Caki2 (cell line): ENCODE data around the gene REG1A. TPM values are rescaled to one million over a fixed set of nuclear protein-coding genes. Genes with fewer than 3 reads are reported as not detected.

Source experiments
- total RNA-seq: library from RNA; depleted of rRNA; stranded (reverse); fragments of >200 nt; shearing (Covaris generic); gene quantifications from 2 replicates; pipeline ENCODE4 v1.2.3, GENCODE V29; 2014; ENCODE audit warnings: low replicate concordance; rRNA removed

REG1A gene
- total RNA-seq, 1 experiment from 2014 or later, result not detected

Other genes starting within 250 kb of the REG1A start
- gene REG3G, start 94.8 kb upstream of the REG1A start, total RNA-seq, result not detected in 2 replicates
- not detected in 2 replicates for gene REG1B, start 32.5 kb upstream of the REG1A start, total RNA-seq
- not detected in 2 replicates for gene REG3A, start 39.3 kb downstream of the REG1A start, total RNA-seq